Panc1 (cell line): ENCODE results near the gene IRF6.

Experiments
- CTCF ChIP-seq: fragments of 450-650 bp; IDR thresholded peaks from 2 replicates; pipeline ENCODE4 v1.5.1; 2017; ENCODE audit warnings: mild to moderate bottlenecking
- POLR2AphosphoS5 ChIP-seq: IDR thresholded peaks from 2 replicates; pipeline ENCODE4 v1.6.1; 2012; ENCODE audit warnings: mild to moderate bottlenecking, low read depth, low read length, moderate library complexity
- REST ChIP-seq, 2 experiments: IDR thresholded peaks; 2 replicates each; pipeline ENCODE4 v1.6.1; 2011 to 2012; ENCODE audit warnings: low read depth in 2 of 2, control low read depth in 1 of 2, low read length in 1 of 2, mild to moderate bottlenecking in 1 of 2, moderate library complexity in 1 of 2; ENCODE audit not compliant: insufficient read depth in 1 of 2
- SIN3A ChIP-seq: IDR thresholded peaks from 2 replicates; pipeline ENCODE4 v1.6.1; 2012; ENCODE audit warnings: low read depth, mild to moderate bottlenecking, low read length, moderate library complexity, borderline replicate concordance; ENCODE audit not compliant: insufficient read depth
- TCF7L2 ChIP-seq: IDR thresholded peaks from 2 replicates; pipeline ENCODE4 v1.6.1; 2011; ENCODE audit warnings: mild to moderate bottlenecking, low read depth, low read length, inconsistent platforms

GRCh38 chr1:209786146-209786545 is 19.8 kb downstream of the IRF6 start:
- TF ChIP-seq CTCF (no peak), TCF7L2 (no peak), SIN3A (no peak), POLR2AphosphoS5 (no peak), REST (IDR thresholded peaks at IDR 0.05; ENCODE audit: insufficient read depth in 1 of 2, low read depth in 2 of 2, low read length in 1 of 2) (no peak)
